Left lung (tissue), 10 donors: ENCODE measurements around the gene KLHL9. TPM values are rescaled to one million over a fixed set of nuclear protein-coding genes. Genes with fewer than 3 reads are reported as not detected.

ENCODE experiments used
- ATAC-seq: fragments of 200-7000 bp; cut with Tn5 transposase; one replicate; pipeline ENCODE4 v1.9.1; 2020; ENCODE audit warnings: moderate library complexity
- DNase-seq, 4 donors: peaks; one replicate each; pipeline ENCODE4 v3.0.0-alpha.2; 2013 to 2020
- H3K27ac ChIP-seq, 2 donors: fragments of 200-600 bp; sonication (generic) in 1 of 2; one replicate each; pipeline versions ENCODE4 v1.5.0 to v1.8.0; 2020 to 2021
- H3K27me3 ChIP-seq, 2 donors: fragments of 200-600 bp; sonication (generic) in 1 of 2; one replicate each; pipeline versions ENCODE4 v1.5.0 to v1.8.0; 2020 to 2021
- H3K36me3 ChIP-seq, 2 donors: fragments of 200-600 bp; sonication (generic) in 1 of 2; one replicate each; pipeline versions ENCODE4 v1.5.0 to v1.8.0; 2020 to 2021
- H3K4me1 ChIP-seq, 2 donors: fragments of 200-600 bp; one replicate each; pipeline ENCODE4 v1.8.0; 2021
- H3K4me3 ChIP-seq, 2 donors: fragments of 200-600 bp; sonication (generic) in 1 of 2; one replicate each; pipeline versions ENCODE4 v1.5.0 to v1.8.0; 2020 to 2021; ENCODE audit warnings: mild to moderate bottlenecking in 1 of 2
- H3K9me3 ChIP-seq, 2 donors: fragments of 200-600 bp; sonication (generic) in 1 of 2; one replicate each; pipeline versions ENCODE4 v1.5.0 to v1.8.0; 2020 to 2021
- intact Hi-C, 2 donors: fragments of 100-400 bp; cut with DNase I; formaldehyde crosslinking; loops; one replicate each; pipeline versions ENCODE4 v1.11.2 to v1.14.2; 2022
- polyA plus RNA-seq, 6 donors: library from polyadenylated mRNA; unstranded; fragments of 120-200 nt; gene quantifications; one replicate each; pipeline ENCODE4 v1.2.1, GENCODE V29; 2013; ENCODE audit not compliant: insufficient read length in 6 of 6
- total RNA-seq, 2 donors: library from RNA; stranded (reverse); fragmentation: NEBNext Ultra II Directional; extraction: Animal tissue kit (Norgen Biotek cat#: 25700); gene quantifications; one replicate each; pipeline ENCODE4 v1.2.1, GENCODE V29; 2021
- TF ChIP-seq, protein P1 (sequence below), 2 donors: fragments of 200-600 bp; sonication (generic) in 1 of 2; IDR thresholded peaks; one replicate each; pipeline versions ENCODE4 v1.5.0 to v1.8.0; 2021; ENCODE audit warnings: antibody characterized with exemption in 2 of 2
- donor health status: DM: no; HTN: yes; CAD: no.
- donor health status: DM: no; HTN: no; CAD: no.

KLHL9 gene
- total and polyA plus RNA-seq, 8 donors: 21.6 to 45.5 (median 41.5) TPM

DNA sequence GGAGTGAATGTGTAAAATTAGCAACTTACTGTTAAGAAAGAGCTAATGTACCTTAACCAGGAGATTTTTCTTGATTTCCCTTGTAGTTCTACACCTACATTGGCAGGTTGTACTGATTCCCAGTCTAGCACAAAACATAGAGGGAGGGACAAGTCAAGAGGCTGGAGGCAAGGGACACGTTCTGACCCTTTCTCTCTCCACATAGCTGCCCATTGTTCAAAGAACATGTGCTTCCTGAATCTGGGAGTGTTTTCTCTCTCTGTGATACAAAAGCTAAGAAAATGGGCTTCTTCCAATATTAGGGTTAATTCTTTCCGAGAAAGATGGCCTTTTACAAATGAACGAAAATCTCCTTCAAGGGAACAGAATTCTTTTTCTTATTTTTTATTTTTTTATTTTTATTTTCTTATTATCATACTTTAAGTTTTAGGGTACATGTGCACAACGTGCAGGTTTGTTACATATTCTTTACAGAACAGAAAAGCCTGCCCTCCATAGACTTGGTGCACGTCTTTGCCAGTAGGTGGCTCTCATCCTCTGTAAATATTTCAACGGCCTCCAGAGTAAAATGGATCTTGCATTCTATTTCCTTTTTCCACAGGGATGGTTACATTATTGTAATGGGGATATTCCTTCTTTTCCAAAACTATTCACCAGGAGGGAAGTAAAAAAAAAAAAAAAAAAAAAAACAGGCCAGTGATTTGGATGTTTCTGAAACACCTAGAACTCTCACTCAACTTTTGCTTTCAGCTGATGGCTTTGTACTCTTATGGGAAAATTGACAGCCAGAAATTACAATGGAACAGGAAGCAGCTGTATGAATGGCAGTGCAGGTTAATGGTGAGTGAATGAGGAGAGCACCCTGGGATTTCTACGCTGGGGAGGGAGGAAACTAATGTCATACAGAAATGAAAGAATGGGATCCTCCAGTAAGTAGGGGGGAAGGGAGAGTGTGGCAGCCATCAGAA lies 17.0 kb downstream of the KLHL9 start:
- TF ChIP-seq, protein P1, sequence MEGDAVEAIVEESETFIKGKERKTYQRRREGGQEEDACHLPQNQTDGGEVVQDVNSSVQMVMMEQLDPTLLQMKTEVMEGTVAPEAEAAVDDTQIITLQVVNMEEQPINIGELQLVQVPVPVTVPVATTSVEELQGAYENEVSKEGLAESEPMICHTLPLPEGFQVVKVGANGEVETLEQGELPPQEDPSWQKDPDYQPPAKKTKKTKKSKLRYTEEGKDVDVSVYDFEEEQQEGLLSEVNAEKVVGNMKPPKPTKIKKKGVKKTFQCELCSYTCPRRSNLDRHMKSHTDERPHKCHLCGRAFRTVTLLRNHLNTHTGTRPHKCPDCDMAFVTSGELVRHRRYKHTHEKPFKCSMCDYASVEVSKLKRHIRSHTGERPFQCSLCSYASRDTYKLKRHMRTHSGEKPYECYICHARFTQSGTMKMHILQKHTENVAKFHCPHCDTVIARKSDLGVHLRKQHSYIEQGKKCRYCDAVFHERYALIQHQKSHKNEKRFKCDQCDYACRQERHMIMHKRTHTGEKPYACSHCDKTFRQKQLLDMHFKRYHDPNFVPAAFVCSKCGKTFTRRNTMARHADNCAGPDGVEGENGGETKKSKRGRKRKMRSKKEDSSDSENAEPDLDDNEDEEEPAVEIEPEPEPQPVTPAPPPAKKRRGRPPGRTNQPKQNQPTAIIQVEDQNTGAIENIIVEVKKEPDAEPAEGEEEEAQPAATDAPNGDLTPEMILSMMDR (IDR thresholded peaks at IDR 0.05): peak; percentile 57 to 67
- intact Hi-C loops: loop anchor here in 1 of 2 donors (10.0 kb wide), 1 partner anchor 77 kb away; no protein-coding TSS in a partner anchor

DNA sequence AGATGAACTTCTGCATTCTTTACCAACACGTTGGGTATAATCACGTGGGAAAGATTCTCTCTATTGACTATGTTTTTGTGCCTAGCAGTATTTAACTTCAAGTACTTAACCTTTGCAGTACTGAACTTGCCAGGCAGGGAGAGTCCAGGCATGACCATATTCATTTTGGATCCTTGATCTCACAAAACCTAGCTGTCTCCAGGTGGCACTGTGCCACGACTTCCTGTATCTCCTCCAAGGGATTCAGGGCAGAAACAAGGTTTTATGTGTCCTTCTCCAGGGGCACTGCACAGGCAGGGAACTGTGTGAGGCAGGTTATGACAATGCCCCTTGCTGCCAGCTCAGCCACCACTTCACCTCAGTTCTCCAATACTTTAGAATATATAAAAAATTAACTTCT lies 18.3 kb downstream of the KLHL9 start:
- intact Hi-C loops: loop anchor here in 1 of 2 donors (10.0 kb wide), 1 partner anchor 78 kb away; no protein-coding TSS in a partner anchor
- TF ChIP-seq, protein P1 (IDR thresholded peaks at IDR 0.05): no peak
- H3K4me1 ChIP-seq: no peaks in the 10 kb centered on the region

More for the DNA sequence above, 17.0 kb downstream of the KLHL9 start:
- H3K4me1 ChIP-seq: no peaks in the 10 kb centered on the region
- DNase-seq (peak in 1 of 4 donors; percentile 52), ATAC-seq (peak; percentile 85)
- no peak overlapping the region for H3K4me3 ChIP-seq
- peaks cover 0 to 22% of the 10 kb centered on the region in 2 donors for H3K36me3 ChIP-seq
- H3K27me3 ChIP-seq: no peaks in the 10 kb centered on the region
- no peaks in the 10 kb centered on the region for H3K9me3 ChIP-seq
- H3K27ac ChIP-seq: no peak overlapping the region

DNA sequence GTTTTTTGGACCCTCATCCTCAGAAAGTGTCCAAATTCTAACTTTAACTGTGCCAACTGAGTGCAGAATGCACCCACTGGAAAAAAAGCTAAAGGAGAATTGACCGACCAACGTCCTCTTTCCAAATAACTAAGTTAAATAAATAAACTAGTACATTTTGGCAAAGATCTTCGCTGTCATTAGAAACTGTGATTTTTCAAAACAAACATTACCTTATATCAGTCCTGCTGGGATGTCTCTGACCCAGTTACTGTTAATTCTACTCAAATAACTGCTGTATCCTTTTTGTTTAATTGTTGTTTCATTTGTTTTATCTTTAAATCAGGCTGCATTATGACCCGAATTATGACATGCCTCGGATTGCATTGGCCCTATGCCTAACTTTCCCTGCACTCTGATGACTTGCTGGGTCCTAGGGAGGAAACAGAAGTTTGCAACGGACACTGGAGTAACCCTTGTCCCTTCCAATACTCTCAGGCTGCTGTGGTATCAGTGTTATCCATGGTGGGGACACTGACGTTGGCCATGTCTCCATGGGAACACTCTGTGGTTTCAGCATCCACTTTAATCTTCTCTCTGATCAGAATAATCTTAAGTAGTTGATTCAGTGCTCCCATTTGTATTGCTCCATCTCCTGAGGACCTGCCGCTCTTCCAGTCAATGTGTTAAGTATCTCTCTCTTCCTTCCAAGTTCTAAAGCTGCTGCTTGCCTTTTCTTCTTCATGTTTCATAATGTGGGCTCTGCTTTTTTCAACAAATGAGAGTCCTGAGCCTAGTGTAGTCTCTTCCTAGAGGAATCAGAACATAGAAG lies 19.0 kb downstream of the KLHL9 start:
- TF ChIP-seq, protein P1 (IDR thresholded peaks at IDR 0.05): no peak
- Histone ChIP-seq H3K4me3 (no peak overlapping the region), H3K9me3 (no peaks in the 10 kb centered on the region), H3K27me3 (no peaks in the 10 kb centered on the region), H3K36me3 (peaks cover 0 to 2% of the 10 kb centered on the region in 2 donors), H3K27ac (no peak overlapping the region), H3K4me1 (no peaks in the 10 kb centered on the region)
- DNase-seq (peak in 1 of 4 donors; percentile 36), ATAC-seq (no peak)
- intact Hi-C loops: loop anchor here in 1 of 2 donors (10.0 kb wide), 1 partner anchor 79 kb away; no protein-coding TSS in a partner anchor

More for the DNA sequence above, 18.3 kb downstream of the KLHL9 start:
- peaks cover 0 to 8% of the 10 kb centered on the region in 2 donors for H3K36me3 ChIP-seq
- no peak overlapping the region for H3K27ac ChIP-seq
- H3K27me3 ChIP-seq: no peaks in the 10 kb centered on the region
- H3K4me3 ChIP-seq: no peak overlapping the region
- DNase-seq (no peak), ATAC-seq (no peak)
- H3K9me3 ChIP-seq: no peaks in the 10 kb centered on the region

DNA sequence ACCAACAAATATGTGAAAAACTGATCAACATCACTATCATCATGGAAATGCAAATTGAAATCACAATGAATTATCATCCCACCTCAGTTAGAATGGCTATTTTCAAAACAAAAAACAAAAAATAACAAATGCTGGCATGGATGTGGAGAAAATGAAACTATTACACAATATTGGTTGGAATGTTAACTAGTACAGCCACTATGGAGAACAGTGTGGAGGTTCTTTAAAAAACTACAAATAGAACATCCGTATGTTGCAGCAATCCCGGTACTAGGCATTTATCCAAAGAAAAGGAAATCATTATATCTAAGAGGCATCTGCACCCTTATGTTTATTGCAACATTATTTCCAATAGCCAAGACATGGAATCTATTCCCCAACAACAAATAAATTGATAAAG lies 21.1 kb downstream of the KLHL9 start:
- no peak overlapping the region for H3K4me3 ChIP-seq
- intact Hi-C loops: loop anchor here in 1 of 2 donors (10.0 kb wide), 1 partner anchor 81 kb away; no protein-coding TSS in a partner anchor
- DNase-seq (no peak), ATAC-seq (no peak)
- no peaks in the 10 kb centered on the region for H3K36me3 ChIP-seq
- H3K27me3 ChIP-seq: no peaks in the 10 kb centered on the region
- no peak overlapping the region for H3K27ac ChIP-seq
- H3K9me3 ChIP-seq: no peaks in the 10 kb centered on the region
- no peaks in the 10 kb centered on the region for H3K4me1 ChIP-seq
- TF ChIP-seq, protein P1 (IDR thresholded peaks at IDR 0.05): no peak
